ENCODE data around the gene GLT1D1.

DNA sequence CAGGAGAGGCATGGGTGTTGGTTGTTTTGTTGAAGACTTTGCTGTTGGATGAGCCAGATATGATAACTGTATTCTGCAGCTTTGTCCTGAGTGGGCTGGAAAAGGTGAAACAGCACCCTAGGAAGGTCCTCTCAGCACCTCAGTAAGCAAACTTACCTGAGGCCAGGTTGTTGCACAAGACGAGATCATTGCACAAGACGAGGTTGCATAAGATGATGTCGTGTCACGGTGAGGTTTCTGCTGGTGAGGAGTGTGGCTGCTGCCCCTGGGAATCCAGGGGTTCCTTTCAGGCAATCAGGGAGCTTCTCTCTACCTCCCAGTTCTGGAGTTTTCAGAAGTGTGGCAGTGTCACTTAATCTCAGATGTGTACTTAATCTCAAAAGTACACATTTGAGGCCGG lies 85.6 kb downstream of the GLT1D1 start:
- TF ChIP-seq, protein P1, sequence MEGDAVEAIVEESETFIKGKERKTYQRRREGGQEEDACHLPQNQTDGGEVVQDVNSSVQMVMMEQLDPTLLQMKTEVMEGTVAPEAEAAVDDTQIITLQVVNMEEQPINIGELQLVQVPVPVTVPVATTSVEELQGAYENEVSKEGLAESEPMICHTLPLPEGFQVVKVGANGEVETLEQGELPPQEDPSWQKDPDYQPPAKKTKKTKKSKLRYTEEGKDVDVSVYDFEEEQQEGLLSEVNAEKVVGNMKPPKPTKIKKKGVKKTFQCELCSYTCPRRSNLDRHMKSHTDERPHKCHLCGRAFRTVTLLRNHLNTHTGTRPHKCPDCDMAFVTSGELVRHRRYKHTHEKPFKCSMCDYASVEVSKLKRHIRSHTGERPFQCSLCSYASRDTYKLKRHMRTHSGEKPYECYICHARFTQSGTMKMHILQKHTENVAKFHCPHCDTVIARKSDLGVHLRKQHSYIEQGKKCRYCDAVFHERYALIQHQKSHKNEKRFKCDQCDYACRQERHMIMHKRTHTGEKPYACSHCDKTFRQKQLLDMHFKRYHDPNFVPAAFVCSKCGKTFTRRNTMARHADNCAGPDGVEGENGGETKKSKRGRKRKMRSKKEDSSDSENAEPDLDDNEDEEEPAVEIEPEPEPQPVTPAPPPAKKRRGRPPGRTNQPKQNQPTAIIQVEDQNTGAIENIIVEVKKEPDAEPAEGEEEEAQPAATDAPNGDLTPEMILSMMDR (IDR thresholded peaks at IDR 0.05 in 4 of 5, conservative IDR thresholded peaks at IDR 0.05 in 1 of 5), result no peak
- TF ChIP-seq POLR2A (IDR thresholded peaks at IDR 0.05), result no peak

Data from gastrocnemius medialis (tissue), 4 donors.